ENCODE measurements around the gene LPCAT1. TPM values are rescaled to one million over a fixed set of nuclear protein-coding genes. Genes with fewer than 3 reads are reported as not detected.

LPCAT1 gene
- total and polyA plus RNA-seq, 2 experiments from 2014 or later, result 78.0 to 255 TPM

DNA sequence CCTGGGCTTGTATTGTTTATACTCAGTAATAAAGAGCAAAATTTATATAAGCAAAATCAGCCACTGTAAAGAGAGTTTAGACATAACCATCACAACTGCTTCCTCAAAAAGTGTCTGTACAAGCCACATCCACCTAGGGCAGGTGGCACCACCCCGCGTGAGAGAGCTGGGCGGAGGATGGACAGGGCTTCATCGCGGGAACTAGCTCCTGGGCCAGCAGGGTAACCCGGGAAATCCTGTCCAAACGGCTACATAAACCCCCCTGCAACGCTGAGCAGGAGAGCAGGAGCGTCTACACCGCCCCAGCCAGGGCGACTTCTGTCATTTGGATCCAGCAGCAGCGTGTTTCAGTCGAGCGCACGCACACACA is 79.8 kb downstream of the LPCAT1 start:
- TF ChIP-seq STAT1 (IDR thresholded peaks at IDR 0.05; ENCODE audit: unreplicated experiment) (no peak), EZH2 (IDR thresholded peaks at IDR 0.05; ENCODE audit: low read depth, unreplicated experiment) (no peak), ZNF114 (CRISPR knock-in tag; IDR thresholded peaks at IDR 0.05) (no peak)
- TF ChIP-seq, protein P1, sequence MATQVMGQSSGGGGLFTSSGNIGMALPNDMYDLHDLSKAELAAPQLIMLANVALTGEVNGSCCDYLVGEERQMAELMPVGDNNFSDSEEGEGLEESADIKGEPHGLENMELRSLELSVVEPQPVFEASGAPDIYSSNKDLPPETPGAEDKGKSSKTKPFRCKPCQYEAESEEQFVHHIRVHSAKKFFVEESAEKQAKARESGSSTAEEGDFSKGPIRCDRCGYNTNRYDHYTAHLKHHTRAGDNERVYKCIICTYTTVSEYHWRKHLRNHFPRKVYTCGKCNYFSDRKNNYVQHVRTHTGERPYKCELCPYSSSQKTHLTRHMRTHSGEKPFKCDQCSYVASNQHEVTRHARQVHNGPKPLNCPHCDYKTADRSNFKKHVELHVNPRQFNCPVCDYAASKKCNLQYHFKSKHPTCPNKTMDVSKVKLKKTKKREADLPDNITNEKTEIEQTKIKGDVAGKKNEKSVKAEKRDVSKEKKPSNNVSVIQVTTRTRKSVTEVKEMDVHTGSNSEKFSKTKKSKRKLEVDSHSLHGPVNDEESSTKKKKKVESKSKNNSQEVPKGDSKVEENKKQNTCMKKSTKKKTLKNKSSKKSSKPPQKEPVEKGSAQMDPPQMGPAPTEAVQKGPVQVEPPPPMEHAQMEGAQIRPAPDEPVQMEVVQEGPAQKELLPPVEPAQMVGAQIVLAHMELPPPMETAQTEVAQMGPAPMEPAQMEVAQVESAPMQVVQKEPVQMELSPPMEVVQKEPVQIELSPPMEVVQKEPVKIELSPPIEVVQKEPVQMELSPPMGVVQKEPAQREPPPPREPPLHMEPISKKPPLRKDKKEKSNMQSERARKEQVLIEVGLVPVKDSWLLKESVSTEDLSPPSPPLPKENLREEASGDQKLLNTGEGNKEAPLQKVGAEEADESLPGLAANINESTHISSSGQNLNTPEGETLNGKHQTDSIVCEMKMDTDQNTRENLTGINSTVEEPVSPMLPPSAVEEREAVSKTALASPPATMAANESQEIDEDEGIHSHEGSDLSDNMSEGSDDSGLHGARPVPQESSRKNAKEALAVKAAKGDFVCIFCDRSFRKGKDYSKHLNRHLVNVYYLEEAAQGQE (IDR thresholded peaks at IDR 0.05; ENCODE audit: unreplicated experiment), result no peak
- TF ChIP-seq, protein P2, sequence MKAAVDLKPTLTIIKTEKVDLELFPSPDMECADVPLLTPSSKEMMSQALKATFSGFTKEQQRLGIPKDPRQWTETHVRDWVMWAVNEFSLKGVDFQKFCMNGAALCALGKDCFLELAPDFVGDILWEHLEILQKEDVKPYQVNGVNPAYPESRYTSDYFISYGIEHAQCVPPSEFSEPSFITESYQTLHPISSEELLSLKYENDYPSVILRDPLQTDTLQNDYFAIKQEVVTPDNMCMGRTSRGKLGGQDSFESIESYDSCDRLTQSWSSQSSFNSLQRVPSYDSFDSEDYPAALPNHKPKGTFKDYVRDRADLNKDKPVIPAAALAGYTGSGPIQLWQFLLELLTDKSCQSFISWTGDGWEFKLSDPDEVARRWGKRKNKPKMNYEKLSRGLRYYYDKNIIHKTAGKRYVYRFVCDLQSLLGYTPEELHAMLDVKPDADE (IDR thresholded peaks at IDR 0.05), result no peak
- peak overlapping the region; percentile 72; the same call in 1 of the 2 replicates for H3K4me3 ChIP-seq
- ATAC-seq, result no peak
- H3K4me2 ChIP-seq, result no peak overlapping the region; the same call in 1 of the 2 replicates
- 0 out of 3 replicates have a peak, but pooled peaks cover 4% of the 10 kb centered on the region for H3K4me1 Mint-ChIP-seq
- DNase-seq (ENCODE audit: low spot score), result no peak
- H3K27ac Mint-ChIP-seq, result no peak overlapping the region
- peaks cover 51% of the 10 kb centered on the region for H3K27me3 Mint-ChIP-seq (ENCODE audit: insufficient read depth, low read depth, poor library complexity)
- no peaks in the 10 kb centered on the region for H3K36me3 ChIP-seq (ENCODE audit: insufficient read depth)
- peaks cover 6% of the 10 kb centered on the region; the same call in 2 of the 3 replicates for H3K9me3 Mint-ChIP-seq
- H3K79me2 ChIP-seq (replicated peaks; ENCODE audit: insufficient read depth), result no peaks in the 10 kb centered on the region
- no peak overlapping the region for H2AFZ ChIP-seq
- no peaks in the 10 kb centered on the region for H3K4me1 ChIP-seq (ENCODE audit: insufficient read depth)
- no peaks in the 10 kb centered on the region for H3F3A ChIP-seq (replicated peaks; ENCODE audit: low read depth)
- peaks cover 6% of the 10 kb centered on the region for H4K20me1 ChIP-seq (replicated peaks; ENCODE audit: insufficient read depth)
- no peak overlapping the region for H3K27ac ChIP-seq (ENCODE audit: low read depth)
- peak overlapping the region; percentile 62 for H3K4me3 Mint-ChIP-seq
- H3K9me2 ChIP-seq (ENCODE audit: insufficient read depth), result peaks cover 8% of the 10 kb centered on the region
- peaks cover 60% of the 10 kb centered on the region for H3K27me3 ChIP-seq (ENCODE audit: insufficient read depth)
- H3K36me3 Mint-ChIP-seq (ENCODE audit: low read depth), result no peaks in the 10 kb centered on the region; the same call in 2 of the 3 replicates

DNA sequence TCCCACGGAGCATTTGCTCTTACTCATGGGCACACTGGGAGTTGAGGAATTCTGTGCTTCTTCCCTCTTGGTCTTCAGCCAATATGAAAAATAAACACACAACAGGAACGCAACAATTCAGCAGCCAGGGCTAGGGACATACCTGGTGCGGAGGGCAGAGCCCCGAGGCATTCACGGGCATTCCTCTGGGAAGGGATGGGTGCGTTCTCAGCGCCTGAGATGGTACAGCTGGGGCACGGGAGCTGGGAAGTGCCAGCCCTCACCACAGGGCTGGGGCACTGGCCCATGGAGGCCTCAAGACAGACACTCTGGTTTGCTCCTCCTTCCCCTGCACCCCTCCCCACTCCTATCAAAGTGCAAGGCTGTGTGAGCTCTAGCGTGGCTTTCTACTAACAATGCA is 80.6 kb downstream of the LPCAT1 start:
- no peak overlapping the region for H3K4me2 ChIP-seq
- H3K4me1 ChIP-seq (ENCODE audit: insufficient read depth), result no peaks in the 10 kb centered on the region
- Mint-ChIP-seq H3K36me3 (ENCODE audit: low read depth) (no peaks in the 10 kb centered on the region; the same call in 2 of the 3 replicates), H3K27ac (no peak overlapping the region), H3K9me3 (peaks cover 3% of the 10 kb centered on the region; the same call in 2 of the 3 replicates), H3K4me3 (no peak overlapping the region), H3K27me3 (ENCODE audit: insufficient read depth, low read depth, poor library complexity) (peaks cover 54% of the 10 kb centered on the region), H3K4me1 (0 out of 3 replicates have a peak, but pooled peaks cover 4% of the 10 kb centered on the region)
- H3K79me2 ChIP-seq (replicated peaks; ENCODE audit: insufficient read depth), result no peaks in the 10 kb centered on the region
- H4K20me1 ChIP-seq (replicated peaks; ENCODE audit: insufficient read depth), result peaks cover 6% of the 10 kb centered on the region
- ATAC-seq (no peak), DNase-seq (ENCODE audit: low spot score) (no peak)
- no peak overlapping the region for H3K27ac ChIP-seq (ENCODE audit: low read depth)
- H3K4me3 ChIP-seq, result no peak overlapping the region
- H3F3A ChIP-seq (replicated peaks; ENCODE audit: low read depth), result no peaks in the 10 kb centered on the region
- H3K9me2 ChIP-seq (ENCODE audit: insufficient read depth), result peaks cover 8% of the 10 kb centered on the region
- H3K36me3 ChIP-seq (ENCODE audit: insufficient read depth), result no peaks in the 10 kb centered on the region
- H3K27me3 ChIP-seq (ENCODE audit: insufficient read depth), result peaks cover 58% of the 10 kb centered on the region
- H2AFZ ChIP-seq, result no peak overlapping the region
- TF ChIP-seq CREB1 (CRISPR knock-in tag; IDR thresholded peaks at IDR 0.05; ENCODE audit: low read depth) (no peak), POLR2AphosphoS5 (IDR thresholded peaks at IDR 0.05; ENCODE audit: low read depth) (no peak), ZNF114 (CRISPR knock-in tag; IDR thresholded peaks at IDR 0.05) (no peak), EZH2phosphoT487 (IDR thresholded peaks at IDR 0.05; ENCODE audit: unreplicated experiment) (no peak), ZNF331 (CRISPR knock-in tag; IDR thresholded peaks at IDR 0.05; ENCODE audit: low read depth) (no peak), EZH2 (IDR thresholded peaks at IDR 0.05; ENCODE audit: low read depth, unreplicated experiment) (no peak)
- TF ChIP-seq, protein P3, sequence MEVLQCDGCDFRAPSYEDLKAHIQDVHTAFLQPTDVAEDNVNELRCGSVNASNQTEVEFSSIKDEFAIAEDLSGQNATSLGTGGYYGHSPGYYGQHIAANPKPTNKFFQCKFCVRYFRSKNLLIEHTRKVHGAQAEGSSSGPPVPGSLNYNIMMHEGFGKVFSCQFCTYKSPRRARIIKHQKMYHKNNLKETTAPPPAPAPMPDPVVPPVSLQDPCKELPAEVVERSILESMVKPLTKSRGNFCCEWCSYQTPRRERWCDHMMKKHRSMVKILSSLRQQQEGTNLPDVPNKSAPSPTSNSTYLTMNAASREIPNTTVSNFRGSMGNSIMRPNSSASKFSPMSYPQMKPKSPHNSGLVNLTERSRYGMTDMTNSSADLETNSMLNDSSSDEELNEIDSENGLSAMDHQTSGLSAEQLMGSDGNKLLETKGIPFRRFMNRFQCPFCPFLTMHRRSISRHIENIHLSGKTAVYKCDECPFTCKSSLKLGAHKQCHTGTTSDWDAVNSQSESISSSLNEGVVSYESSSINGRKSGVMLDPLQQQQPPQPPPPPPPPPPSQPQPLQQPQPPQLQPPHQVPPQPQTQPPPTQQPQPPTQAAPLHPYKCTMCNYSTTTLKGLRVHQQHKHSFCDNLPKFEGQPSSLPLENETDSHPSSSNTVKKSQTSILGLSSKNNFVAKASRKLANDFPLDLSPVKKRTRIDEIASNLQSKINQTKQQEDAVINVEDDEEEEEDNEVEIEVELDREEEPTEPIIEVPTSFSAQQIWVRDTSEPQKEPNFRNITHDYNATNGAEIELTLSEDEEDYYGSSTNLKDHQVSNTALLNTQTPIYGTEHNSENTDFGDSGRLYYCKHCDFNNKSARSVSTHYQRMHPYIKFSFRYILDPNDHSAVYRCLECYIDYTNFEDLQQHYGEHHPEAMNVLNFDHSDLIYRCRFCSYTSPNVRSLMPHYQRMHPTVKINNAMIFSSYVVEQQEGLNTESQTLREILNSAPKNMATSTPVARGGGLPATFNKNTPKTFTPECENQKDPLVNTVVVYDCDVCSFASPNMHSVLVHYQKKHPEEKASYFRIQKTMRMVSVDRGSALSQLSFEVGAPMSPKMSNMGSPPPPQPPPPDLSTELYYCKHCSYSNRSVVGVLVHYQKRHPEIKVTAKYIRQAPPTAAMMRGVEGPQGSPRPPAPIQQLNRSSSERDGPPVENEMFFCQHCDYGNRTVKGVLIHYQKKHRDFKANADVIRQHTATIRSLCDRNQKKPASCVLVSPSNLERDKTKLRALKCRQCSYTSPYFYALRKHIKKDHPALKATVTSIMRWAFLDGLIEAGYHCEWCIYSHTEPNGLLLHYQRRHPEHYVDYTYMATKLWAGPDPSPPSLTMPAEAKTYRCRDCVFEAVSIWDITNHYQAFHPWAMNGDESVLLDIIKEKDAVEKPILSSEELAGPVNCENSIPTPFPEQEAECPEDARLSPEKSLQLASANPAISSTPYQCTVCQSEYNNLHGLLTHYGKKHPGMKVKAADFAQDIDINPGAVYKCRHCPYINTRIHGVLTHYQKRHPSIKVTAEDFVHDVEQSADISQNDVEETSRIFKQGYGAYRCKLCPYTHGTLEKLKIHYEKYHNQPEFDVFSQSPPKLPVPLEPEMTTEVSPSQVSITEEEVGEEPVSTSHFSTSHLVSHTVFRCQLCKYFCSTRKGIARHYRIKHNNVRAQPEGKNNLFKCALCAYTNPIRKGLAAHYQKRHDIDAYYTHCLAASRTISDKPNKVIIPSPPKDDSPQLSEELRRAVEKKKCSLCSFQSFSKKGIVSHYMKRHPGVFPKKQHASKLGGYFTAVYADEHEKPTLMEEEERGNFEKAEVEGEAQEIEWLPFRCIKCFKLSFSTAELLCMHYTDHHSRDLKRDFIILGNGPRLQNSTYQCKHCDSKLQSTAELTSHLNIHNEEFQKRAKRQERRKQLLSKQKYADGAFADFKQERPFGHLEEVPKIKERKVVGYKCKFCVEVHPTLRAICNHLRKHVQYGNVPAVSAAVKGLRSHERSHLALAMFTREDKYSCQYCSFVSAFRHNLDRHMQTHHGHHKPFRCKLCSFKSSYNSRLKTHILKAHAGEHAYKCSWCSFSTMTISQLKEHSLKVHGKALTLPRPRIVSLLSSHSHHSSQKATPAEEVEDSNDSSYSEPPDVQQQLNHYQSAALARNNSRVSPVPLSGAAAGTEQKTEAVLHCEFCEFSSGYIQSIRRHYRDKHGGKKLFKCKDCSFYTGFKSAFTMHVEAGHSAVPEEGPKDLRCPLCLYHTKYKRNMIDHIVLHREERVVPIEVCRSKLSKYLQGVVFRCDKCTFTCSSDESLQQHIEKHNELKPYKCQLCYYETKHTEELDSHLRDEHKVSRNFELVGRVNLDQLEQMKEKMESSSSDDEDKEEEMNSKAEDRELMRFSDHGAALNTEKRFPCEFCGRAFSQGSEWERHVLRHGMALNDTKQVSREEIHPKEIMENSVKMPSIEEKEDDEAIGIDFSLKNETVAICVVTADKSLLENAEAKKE (CRISPR knock-in tag; IDR thresholded peaks at IDR 0.05), result no peak

All from GM23338 (cell line).